GM12872 (cell line): ENCODE results near the gene HERC3.

Experiments
- TF ChIP-seq, protein P1 (sequence below): IDR thresholded peaks from 3 replicates; pipeline ENCODE4 v1.5.1; 2011; ENCODE audit warnings: low read depth, mild to moderate bottlenecking, low read length, moderate library complexity; ENCODE audit not compliant: insufficient read depth

The HERC3 gene

DNA sequence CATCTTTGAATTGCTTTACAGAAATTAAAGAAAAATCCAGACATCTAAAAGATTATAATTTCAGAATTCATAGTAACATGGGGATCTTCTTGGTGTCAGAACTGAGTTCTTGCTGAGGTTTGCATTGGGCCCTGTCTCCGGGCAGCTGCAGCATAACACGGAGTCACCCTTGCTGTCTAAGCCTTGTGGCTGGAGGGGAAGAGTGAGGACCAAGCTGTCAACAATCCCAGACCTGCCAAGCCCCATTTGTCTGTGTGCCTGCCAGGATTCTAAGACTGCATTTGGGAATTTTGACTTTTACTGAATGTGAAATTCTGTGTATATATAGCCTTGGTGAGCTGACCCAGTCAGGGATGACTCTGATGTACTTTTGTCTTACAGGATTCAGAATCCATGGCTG is 130.5 kb downstream of the HERC3 start:
- TF ChIP-seq, protein P1, sequence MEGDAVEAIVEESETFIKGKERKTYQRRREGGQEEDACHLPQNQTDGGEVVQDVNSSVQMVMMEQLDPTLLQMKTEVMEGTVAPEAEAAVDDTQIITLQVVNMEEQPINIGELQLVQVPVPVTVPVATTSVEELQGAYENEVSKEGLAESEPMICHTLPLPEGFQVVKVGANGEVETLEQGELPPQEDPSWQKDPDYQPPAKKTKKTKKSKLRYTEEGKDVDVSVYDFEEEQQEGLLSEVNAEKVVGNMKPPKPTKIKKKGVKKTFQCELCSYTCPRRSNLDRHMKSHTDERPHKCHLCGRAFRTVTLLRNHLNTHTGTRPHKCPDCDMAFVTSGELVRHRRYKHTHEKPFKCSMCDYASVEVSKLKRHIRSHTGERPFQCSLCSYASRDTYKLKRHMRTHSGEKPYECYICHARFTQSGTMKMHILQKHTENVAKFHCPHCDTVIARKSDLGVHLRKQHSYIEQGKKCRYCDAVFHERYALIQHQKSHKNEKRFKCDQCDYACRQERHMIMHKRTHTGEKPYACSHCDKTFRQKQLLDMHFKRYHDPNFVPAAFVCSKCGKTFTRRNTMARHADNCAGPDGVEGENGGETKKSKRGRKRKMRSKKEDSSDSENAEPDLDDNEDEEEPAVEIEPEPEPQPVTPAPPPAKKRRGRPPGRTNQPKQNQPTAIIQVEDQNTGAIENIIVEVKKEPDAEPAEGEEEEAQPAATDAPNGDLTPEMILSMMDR = no peak

DNA sequence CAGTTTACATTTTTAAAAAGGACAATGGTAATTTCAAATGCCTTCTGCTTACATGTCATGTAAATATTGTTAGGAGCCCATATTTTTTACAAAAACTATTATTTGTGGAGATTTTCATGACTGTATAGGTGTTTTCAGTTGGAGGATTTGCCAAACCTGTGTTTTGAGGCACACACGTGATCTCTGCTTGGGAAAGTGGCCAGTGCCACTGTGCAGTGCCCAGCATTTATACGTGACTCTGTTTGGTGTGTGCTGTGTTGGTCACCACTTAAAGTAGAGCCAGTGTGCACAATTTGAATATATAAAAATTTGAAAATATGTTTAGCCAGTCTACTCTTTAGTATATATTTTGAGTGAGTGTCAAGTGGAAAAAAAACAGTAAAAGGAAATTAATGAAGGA is 132.1 kb downstream of the HERC3 start:
- TF ChIP-seq, protein P1 = no peak

DNA sequence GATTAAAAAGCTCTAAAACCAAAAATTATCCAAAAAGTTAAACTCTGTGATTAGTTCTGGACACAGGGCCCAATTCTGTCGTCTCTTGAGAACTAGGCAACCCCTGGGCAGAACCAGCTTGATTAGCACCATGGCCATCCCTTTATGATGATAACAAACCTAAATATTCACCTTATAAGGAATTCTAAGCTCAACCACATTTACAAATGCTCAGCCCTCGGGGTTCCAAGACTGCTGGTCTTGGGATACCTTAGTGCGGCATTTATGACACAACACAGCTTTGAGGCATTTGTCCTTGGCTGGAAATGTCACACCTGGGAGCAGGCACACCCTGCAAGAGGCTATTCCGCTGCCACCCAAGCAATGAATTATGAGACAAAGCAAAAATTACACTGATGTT is 132.9 kb downstream of the HERC3 start:
- TF ChIP-seq, protein P1 = no peak

DNA sequence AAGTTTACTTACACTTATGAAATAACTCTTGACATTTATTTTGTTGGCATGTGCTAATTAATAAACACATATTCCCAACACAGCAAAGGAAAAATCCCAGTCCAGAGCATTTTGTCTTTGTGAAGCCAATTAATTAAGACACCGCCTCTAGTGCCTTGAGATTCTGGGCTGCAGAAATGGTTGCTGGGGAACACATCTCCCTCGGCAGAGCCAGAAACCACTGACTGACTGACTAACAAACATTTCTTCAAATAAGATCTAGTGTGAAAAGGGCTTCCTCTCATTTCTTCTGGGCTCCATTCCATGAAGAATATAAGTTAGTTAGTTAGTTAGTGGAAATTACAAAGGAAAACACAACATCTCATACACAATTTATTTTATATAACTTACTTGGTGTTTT is 133.7 kb downstream of the HERC3 start:
- TF ChIP-seq, protein P1 = no peak

DNA sequence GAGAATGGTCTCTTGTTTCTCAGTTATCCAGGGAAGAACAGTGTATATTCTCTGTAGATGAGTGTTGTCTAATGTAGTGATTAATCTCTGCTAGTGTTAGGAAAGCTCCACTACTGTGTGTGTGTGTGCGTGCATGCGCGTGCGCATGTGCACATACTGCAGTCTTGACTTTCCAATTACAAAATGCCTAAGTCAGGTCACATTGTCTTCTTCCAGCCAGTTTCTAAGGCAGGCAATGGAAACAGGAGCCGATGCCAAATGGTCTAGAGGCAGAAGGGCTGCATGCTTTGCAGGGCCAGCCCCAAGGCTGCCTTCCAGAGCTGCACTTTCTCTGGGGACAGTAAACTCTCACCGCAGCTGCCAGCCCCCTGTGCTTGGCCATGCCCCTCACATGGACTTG is 135.9 kb downstream of the HERC3 start:
- TF ChIP-seq, protein P1 = no peak

DNA sequence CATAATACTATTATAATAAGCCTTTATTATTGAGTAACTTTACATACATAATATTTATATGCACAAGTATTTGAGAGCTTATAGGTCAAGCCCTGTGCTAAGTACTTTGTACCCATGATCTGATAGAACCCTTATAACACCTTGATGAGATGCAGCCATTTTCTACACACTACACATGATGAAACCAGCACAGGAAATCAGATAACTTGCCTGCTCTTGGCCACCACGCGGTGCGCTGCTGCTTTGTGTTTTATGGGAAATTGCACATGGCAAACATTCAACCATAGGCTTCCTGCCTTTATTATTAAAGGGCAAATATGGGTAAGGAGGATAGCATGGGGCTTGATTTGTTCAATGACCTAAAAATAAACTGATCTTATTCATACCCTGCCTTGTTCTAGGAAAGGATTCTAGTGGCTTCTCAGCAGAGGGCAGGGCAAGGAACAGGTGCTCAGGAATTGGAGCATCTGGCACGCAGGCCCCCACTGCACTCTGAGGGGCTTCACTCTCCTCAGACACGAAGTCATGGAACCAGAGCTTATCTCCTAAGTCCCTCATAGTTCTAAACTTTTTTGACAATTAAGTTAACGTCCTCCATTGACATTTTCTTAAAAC is 137.0 kb downstream of the HERC3 start:
- TF ChIP-seq, protein P1 = no peak

DNA sequence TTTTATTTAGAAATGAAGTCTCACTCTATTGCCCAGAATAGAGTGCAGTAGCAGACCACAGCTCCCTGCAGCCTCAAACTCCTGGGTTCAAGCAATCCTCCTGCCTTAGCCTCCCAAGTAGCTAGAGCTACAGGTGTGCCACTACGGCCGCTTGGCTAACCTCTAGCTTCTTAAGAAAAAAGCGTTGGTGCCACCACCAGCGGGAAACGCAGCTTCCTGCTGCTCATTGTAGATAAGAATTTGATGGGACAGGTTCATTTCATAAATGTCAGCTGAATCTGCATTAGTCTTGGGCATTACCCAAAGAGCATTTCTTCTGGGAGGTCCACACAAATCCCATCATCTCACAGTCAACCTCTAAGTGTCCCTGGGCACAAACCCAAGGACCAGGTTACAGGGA is 138.5 kb downstream of the HERC3 start:
- TF ChIP-seq, protein P1 = no peak
